Upper lobe of right lung (tissue), 1 donor: ENCODE measurements around the gene ZFPL1. TPM values are rescaled to one million over a fixed set of nuclear protein-coding genes. Genes with fewer than 3 reads are reported as not detected.
A peak's percentile ranks its signal among the peaks of the same experiment; 100 is the strongest.

Source experiments
- ATAC-seq: fragments of 200-7000 bp; cut with Tn5 transposase; one replicate; pipeline ENCODE4 v1.9.1; 2020; ENCODE audit warnings: mild to moderate bottlenecking, moderate library complexity
- DNase-seq: peaks from one replicate; pipeline ENCODE4 v3.0.0-alpha.2; 2020
- H3K27ac ChIP-seq: fragments of 200-600 bp; one replicate; pipeline ENCODE4 v1.8.0; 2022
- H3K27me3 ChIP-seq: fragments of 200-600 bp; one replicate; pipeline ENCODE4 v1.8.0; 2022; ENCODE audit warnings: mild to moderate bottlenecking
- H3K36me3 ChIP-seq: fragments of 200-600 bp; one replicate; pipeline ENCODE4 v1.8.0; 2022
- H3K4me1 ChIP-seq: fragments of 200-600 bp; one replicate; pipeline ENCODE4 v1.8.0; 2022
- H3K4me3 ChIP-seq: fragments of 200-600 bp; one replicate; pipeline ENCODE4 v1.8.0; 2022; ENCODE audit warnings: mild to moderate bottlenecking
- H3K9me3 ChIP-seq: fragments of 200-600 bp; one replicate; pipeline ENCODE4 v1.8.0; 2022
- intact Hi-C: fragments of 100-400 bp; cut with DNase I; formaldehyde crosslinking; loops from one replicate; pipeline ENCODE4 v1.11.0; 2022
- long read RNA-seq: library from polyadenylated mRNA; unstranded; transcript quantifications from one replicate; pipeline ENCODE4 v2.0.0, GENCODE V29; 2021
- total RNA-seq: library from RNA; stranded (reverse); fragmentation: NEBNext Ultra II Directional; extraction: Animal tissue kit (Norgen Biotek cat#: 25700); gene quantifications from one replicate; pipeline ENCODE4 v1.2.1, GENCODE V29; 2021
- TF ChIP-seq, protein P1 (sequence below): fragments of 200-600 bp; IDR thresholded peaks from one replicate; pipeline ENCODE4 v1.8.0; 2022; ENCODE audit warnings: antibody characterized with exemption
- donor health status: DM: no; HTN: yes; CAD: no; lungs with severe emphysema.

Gene ZFPL1
- 32.1 TPM for total RNA-seq
- long read RNA-seq, transcript ZFPL1-201 (8 exons, 1,371 nt), result major isoform, 24 of 39 reads
- long read RNA-seq, partial matches to known transcripts, result 13 of 39 reads
- long read RNA-seq, other reads (novel, unspliced or antisense), result 2 of 39 reads

DNA sequence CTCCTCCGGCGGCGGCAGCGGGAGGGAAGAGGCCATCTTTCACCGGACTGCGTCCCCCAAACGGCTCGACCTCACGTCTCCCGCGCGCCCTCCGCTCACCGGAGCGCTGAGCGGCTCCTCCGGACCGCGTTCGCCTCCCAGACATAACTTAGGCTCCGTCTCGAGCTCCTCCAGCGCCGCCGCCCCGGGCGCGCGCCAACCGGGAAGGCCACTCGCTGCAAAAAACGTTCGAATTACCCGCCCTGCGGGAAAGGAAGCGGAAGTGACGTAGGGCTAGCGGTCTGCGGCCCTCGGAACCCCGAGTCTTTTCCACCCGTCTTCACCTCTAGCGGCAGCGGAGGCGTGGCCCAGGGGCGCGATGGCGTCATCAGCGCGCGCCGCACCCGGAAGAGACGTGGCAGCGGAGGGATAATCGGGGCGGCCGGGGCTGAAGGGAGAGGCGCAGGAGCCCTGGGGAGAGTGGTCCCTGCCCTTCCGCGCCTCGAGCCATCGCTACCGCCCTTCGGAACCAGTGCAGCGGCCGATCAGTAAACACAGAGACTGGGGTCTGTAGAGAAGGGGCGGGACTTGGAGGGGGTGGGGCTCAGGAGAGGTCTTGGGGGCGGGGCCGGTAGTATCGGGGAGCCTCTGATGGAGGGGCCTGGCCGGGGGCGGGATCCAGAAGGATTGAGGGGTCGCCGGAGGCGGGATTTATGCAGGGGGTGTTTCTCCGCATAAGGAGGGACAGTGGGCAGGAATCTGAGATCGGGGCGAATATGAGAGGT is at the start of gene ZFPL1, which contains the start of gene CDCA5:
ZFPL1 (plus strand) TSS at position 389 of the 764 bp plus-strand sequence. CDS start 477 bp downstream, outside the sequence.
CDCA5 (minus strand) TSS at position 207 of the 764 bp plus-strand sequence; CDS start at position 145, 62 bp downstream.
- peaks cover 35% of the 10 kb centered on the region for H3K36me3 ChIP-seq
- DNase-seq, result peak; percentile 97

DNA sequence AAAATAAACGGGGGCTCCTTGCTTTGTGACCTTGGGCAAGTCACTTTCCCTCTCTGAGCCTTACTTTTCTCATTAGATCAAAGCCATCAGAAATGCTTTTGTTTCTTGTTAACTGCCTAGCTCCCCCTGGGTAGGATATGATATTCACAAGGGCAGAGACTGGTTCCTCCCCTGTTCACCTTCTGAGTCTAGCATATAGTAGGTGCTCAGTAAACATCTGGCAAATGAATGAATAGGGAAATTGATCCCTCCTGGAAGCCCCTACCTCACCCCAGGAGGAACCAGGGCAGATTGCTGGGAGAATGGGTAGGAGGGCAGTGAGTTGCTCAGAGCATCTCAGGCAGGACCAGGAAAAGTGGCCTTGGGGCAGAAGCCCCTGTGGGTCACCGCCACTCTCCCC is 49.6 kb upstream of the ZFPL1 start:
- Histone ChIP-seq H3K27ac (no peak overlapping the region), H3K9me3 (no peaks in the 10 kb centered on the region), H3K4me1 (no peaks in the 10 kb centered on the region), H3K27me3 (no peaks in the 10 kb centered on the region), H3K4me3 (no peak overlapping the region), H3K36me3 (peaks cover 64% of the 10 kb centered on the region)
- ATAC-seq, result no peak
- intact Hi-C loops, result no loop called here
- TF ChIP-seq, protein P1, sequence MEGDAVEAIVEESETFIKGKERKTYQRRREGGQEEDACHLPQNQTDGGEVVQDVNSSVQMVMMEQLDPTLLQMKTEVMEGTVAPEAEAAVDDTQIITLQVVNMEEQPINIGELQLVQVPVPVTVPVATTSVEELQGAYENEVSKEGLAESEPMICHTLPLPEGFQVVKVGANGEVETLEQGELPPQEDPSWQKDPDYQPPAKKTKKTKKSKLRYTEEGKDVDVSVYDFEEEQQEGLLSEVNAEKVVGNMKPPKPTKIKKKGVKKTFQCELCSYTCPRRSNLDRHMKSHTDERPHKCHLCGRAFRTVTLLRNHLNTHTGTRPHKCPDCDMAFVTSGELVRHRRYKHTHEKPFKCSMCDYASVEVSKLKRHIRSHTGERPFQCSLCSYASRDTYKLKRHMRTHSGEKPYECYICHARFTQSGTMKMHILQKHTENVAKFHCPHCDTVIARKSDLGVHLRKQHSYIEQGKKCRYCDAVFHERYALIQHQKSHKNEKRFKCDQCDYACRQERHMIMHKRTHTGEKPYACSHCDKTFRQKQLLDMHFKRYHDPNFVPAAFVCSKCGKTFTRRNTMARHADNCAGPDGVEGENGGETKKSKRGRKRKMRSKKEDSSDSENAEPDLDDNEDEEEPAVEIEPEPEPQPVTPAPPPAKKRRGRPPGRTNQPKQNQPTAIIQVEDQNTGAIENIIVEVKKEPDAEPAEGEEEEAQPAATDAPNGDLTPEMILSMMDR, result no peak
- no peak for DNase-seq

More for the DNA sequence above, at the start of gene ZFPL1, which contains the start of gene CDCA5:
- Histone ChIP-seq H3K27me3 (no peaks in the 10 kb centered on the region), H3K9me3 (no peaks in the 10 kb centered on the region), H3K4me1 (peaks cover 7% of the 10 kb centered on the region), H3K4me3 (peak within 1 kb of the TSS; percentile 70), H3K27ac (peak within 1 kb of the TSS; percentile 90)
- ATAC-seq, result peak; percentile 97
- intact Hi-C loops, result no loop called here
- TF ChIP-seq, protein P1, result no peak

- intact Hi-C loops, result no loop called here
- H3K4me1 ChIP-seq, result peaks cover 6% of the 10 kb centered on the region
- no peaks in the 10 kb centered on the region for H3K9me3 ChIP-seq
- H3K27me3 ChIP-seq, result no peaks in the 10 kb centered on the region
- no peak overlapping the region for H3K4me3 ChIP-seq
- DNase-seq (no peak), ATAC-seq (no peak)
- H3K27ac ChIP-seq, result no peak overlapping the region
- TF ChIP-seq, protein P1, result no peak
- H3K36me3 ChIP-seq, result peaks cover 70% of the 10 kb centered on the region
Measured at GRCh38 chr11:65035579-65035978, 48.4 kb upstream of the ZFPL1 start.

DNA sequence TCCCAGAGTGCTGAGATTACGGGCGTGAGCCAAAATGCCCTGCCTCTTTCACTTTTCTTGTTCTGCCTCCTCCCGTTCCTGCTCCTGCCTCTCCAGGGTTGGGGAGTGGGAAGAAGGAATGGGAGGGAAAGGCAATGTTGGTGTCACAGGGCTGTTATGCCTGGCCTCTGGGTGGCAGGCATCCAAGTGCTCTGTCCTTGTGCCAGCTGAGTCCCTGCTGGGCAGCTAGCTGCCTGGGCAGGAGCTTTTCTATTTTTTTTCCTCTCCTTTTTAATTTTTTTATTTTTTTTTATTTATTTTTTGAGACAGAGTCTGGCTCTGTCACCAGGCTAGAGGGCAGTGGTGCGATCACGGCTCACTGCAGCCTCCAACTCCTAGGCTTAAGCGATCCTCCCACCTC is 47.1 kb upstream of the ZFPL1 start:
- Histone ChIP-seq H3K9me3 (no peaks in the 10 kb centered on the region), H3K36me3 (peaks cover 68% of the 10 kb centered on the region), H3K4me3 (no peak overlapping the region), H3K4me1 (peaks cover 8% of the 10 kb centered on the region), H3K27ac (no peak overlapping the region), H3K27me3 (no peaks in the 10 kb centered on the region)
- DNase-seq, result peak; percentile 84
- TF ChIP-seq, protein P1, result no peak
- intact Hi-C loops, result no loop called here
- no peak for ATAC-seq

- no peaks in the 10 kb centered on the region for H3K27me3 ChIP-seq
- TF ChIP-seq, protein P1, result no peak
- peaks cover 29% of the 10 kb centered on the region for H3K4me1 ChIP-seq
- H3K36me3 ChIP-seq, result peaks cover 51% of the 10 kb centered on the region
- H3K27ac ChIP-seq, result peak overlapping the region; percentile 90
- intact Hi-C loops, result no loop called here
- H3K9me3 ChIP-seq, result no peaks in the 10 kb centered on the region
- H3K4me3 ChIP-seq, result peak overlapping the region; percentile 83
- no peak for DNase-seq
- no peak for ATAC-seq
Measured at GRCh38 chr11:65040520-65040846, 43.5 kb upstream of the ZFPL1 start.
